Measurements from ENCODE around the gene RGS9.
"Not testable (repeated sequence)": the region's sequence is repeated elsewhere in the genome, so short reads cannot be mapped to it uniquely, and the experiment has no call there.

RGS9 gene

GRCh38 chr17:65158041-65158440 lies 20.9 kb downstream of the RGS9 start:
- no peak for DNase-seq

- no peak for DNase-seq
Observed at GRCh38 chr17:65158622-65159021, 21.5 kb downstream of the RGS9 start.

- no peak for DNase-seq
Observed at GRCh38 chr17:65160516-65160915, 23.3 kb downstream of the RGS9 start.

GRCh38 chr17:65163990-65164495 lies 26.9 kb downstream of the RGS9 start:
- no peak for DNase-seq

DNA sequence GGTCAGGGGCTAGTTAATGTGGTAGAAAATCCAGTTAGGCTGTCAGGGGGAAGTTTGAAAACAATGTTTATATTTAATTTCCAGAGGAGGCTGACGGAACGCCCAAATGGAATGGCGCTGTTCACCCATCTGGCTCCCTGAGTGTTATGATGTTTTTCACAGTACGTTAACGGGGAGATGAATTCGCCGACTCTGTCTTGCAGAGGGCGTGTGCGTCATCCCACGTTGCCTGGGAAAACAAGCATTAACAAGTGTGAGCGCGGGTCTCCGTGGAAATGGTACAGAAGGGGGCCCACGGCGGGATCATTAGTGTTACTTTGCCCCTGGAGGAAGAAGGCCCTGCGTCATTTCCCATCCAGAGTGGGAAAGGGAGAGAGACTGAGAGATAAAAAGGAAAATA lies 29.6 kb downstream of the RGS9 start:
- DNase-seq: no peak

GRCh38 chr17:65167566-65167965 lies 30.4 kb downstream of the RGS9 start:
- no peak for DNase-seq

DNA sequence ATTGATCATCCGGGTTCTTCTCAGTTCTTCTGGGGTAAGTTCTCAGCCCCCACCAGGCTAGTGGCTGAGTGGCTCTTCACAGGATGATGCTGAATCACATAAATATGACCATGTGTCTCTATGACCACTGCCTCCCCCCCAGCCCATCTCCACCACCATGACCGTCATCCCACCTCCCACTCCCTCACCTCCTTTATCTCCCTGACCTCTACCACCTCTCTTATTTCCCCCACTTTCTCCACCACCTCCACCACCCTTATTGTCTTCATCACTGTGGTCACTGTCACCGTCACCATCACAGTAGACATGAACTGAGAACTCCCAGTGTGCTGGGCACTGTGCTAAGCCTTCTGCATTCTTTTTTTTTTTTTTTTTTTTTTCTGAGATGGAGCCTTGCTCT lies 32.5 kb downstream of the RGS9 start:
- no peak for DNase-seq

DNA sequence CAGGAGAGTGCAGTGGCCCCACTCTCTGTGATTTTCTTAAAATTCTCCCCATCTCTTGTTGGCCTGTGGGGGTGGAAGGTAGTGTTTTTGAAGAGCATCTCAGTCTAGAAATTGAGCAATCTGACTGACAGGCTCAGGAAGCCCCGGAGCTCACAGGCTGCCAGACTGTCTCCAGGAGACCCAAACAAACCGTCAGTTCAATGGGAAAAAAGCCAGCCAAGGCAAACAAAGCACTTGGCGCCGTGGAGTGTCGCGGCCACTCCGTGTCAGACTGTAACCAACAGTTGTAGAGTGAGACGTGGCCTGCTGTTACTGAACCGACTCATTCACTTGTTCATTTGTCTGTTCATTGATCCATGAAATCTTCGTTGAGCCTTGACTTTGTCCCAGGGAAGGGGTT lies 33.7 kb downstream of the RGS9 start:
- DNase-seq: no peak

DNA sequence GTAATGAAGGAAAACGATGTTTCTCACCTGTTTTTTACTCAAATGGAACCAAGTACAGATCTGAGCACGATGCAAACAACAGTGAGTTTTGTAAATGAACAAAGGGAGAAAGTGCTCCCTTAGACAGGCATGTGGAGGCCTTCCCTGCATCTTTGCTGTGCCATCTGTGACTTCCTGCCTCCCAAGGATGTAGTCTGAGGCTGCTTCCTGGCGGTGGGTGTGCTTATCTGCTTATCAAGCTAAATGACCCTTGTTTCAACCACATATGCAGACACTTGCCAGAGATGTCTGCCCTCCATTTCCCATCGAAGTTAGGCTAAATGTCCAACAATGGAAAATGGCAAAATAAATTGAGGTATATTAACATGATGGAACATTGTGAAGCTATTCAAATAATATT lies 34.6 kb downstream of the RGS9 start:
- no peak for DNase-seq

GRCh38 chr17:65172496-65173136 lies 35.4 kb downstream of the RGS9 start:
- DNase-seq: no peak

DNA sequence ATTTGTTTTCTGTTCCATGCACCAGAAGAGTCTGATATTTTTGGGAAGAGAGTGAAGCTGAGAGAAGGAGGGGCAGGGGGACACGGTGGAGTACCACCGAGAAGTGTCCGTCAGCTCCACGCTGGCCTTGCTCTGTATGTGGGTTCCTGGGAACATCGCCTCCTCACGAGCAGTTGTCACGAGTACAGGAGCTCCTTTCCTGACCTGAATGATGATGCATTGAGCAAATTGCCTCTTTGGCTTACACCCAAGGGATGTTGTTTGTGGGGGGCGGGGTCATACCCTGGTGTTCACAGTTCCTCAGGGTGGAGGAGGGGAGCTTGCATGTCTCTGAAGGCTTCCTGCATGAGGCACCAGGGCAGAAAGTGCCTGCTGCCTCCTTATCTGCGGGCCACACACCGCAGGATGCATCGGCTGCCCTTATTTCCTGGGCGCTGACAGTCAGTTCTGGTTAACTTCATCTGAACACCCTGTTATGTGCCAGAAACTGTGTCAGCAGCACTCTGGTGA lies 36.2 kb downstream of the RGS9 start:
- DNase-seq: no peak

- DNase-seq: no peak
Observed at GRCh38 chr17:65173976-65174683, 37.0 kb downstream of the RGS9 start.

DNA sequence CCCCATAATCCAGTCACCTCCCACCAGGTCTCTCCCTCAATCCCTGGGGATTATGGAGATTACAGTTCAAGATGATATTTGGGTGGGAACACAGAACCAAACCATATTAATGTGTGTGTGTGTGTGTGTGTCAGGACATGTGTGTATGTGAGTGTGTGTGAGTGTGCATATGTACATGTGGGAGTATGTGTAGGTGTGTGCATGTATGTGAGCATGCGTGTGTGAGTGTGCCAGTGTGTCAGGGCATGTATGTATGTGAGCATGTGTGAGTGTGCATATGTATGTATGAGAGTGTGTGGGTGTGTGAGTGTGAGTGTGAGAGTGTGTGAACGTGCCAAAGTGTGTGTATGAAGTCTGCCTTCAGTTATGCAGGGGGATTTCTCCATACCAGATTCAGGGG lies 37.8 kb downstream of the RGS9 start:
- DNase-seq: no peak

DNA sequence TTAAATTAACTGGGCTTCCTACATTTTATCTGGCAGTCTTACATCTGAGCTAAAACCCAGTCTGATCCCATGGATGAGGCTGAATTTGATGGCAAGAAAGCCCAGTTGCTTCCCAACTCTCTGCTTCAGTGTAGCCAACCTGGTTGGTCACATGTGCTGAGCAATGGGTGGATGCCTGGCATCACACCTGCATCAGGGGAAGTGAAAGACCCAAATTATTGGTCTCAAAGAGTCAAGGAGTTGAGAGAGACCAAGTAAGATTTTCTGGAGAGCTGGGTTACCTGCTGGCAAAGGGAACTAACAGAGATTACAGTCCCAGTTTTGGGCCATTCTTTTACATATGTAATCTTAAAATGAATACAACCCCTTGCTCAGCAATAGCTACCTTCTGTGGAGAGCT lies 38.8 kb downstream of the RGS9 start:
- DNase-seq: no peak

DNA sequence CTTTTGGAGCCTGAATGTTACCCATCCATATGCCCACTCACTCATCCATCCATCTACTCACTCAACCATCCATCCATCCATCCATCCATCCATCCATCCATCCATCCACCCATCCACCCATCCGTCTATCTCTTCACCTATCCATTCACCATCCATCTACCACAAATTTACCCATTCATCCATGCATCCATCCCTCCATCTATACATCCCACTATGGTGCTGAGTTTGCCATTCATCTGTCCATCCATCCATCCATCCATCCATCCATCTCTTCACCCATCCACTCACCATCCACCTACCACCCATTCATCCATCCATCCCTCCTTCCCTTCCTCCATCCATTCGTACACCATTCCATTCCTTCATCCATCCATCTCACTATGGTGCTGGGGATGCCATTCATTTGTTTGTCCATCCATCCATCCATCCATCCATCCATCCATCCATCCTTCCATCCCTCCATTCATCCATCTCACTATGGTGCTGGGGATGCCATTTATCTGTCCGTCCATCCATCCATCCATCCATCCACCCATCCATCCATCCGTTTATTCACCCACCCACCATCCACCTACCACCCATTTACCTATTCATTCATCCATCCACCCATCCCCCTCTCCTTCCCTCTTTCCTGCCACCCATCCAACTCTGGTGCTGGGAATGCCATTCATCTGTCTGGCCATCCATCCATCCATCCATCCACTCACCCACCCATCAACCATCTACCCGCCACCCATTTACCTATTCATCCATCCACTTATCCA lies 39.7 kb downstream of the RGS9 start:
- no peak for DNase-seq

GRCh38 chr17:65177901-65178300 lies 40.7 kb downstream of the RGS9 start:
- no peak for DNase-seq

DNA sequence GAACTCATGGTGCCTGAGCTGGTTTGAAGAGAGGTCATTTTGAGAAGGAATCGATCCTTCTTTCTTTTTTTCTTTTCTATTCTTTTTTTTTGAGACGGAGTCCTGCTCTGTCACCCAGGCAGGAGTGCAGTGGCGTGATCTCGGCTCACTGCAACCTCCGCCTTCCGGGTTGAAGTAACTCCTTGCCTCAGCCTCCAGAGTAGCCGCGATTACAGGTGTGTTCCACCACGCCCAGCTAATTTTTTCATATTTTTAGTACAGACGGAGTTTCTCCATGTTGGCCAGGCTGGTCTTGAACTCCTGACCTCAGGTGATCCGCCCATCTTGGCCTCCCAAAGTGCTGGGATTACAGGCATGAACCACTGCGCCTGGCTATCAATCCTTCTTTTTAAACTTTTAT lies 43.1 kb downstream of the RGS9 start:
- DNase-seq: not testable (repeated sequence)

DNA sequence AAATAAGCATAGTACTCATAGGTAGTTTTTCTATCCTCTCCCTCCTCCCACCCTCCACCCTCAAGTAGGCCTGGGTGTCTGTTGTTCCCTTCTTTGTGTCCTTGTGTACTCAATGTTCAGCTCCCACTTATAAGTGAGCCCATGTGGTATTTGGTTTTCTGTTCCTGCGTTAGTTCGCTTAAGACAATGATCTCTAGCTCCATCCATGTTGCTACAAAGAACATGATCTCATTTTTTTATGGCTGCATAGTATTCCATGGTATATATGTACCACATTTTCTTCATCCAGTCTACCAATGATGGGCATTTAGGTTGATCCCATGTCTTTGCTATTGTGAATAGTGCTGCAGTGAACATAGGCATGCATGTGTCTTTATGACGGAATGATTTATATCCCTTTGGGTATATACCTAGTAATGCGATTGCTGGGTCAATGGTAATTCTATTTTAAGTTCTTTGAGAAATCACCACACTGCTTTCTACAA lies 43.6 kb downstream of the RGS9 start:
- not testable (repeated sequence) for DNase-seq

DNA sequence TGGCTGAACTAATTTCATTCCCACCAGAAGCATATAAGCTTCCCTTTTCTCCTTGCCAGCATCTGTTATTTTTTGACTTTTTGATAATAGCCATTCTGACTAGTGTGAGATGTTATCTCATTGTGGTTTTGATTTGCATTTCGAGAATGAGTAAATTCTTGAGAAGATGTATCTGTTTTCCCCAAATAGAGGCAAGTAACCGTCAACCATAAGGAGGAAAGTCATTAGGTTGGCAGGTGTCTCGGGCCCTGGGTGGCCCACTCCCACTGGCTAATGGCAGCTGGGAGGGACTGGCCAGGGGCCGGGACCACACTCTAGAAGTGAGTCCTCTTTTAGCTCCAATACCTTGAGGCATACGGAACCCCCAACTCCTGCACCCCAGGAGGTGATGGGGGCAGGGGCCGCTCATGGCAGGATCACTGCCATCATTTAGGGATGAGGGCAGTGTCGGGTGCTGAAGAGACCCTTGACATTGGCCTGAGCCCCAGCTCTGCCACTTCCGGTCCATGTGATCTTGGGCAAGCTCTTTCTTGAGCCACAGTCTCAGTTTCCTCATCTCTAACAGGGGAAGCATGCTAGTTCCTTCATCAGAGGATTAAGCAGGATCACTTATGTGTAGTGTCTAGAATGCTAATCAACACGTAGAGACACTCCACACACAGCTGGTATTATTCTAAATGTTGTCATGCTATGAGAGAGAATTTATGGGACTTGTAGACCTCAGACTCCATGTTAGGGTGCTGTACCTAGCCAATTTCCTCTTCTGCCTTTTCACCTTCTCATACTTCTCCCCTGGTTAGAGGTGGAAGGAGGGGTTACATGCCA lies 44.3 kb downstream of the RGS9 start:
- DNase-seq: no peak

- no peak for DNase-seq
Observed at GRCh38 chr17:65182233-65182632, 45.1 kb downstream of the RGS9 start.

DNA sequence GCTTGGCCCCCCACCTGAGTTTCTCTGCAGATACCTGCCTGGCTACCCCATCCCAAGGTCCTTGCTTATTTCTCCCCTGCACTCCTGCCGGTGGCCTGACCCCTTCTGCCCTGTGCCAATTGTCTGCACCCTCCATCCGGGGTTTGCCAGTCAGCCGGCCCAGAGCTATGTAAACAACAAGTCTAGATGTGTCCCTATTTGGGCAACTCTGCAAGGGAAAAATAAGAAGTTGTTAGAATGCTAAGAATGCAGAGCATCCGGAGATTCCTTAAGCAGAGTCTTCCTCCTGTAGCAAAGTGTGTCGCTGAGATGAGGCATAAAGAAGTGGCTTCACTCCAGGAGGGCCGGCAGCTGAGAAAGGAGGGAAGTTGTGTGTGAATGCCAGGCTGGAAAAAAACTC lies 46.6 kb downstream of the RGS9 start:
- no peak for DNase-seq

- no peak for DNase-seq
Observed at GRCh38 chr17:65184235-65184959, 47.2 kb downstream of the RGS9 start.

All from DMS 273 treated with DMSO at 0.1 percent for 48 hours (cell line).